Ovary (tissue), 3 donors: ENCODE data around the gene GULP1.

ENCODE experiments used
- CTCF ChIP-seq, 3 donors: fragments of 450-650 bp in 2 of 3; fragments of 200-600 bp in 1 of 3; IDR thresholded peaks; one replicate each; pipeline versions ENCODE4 v1.5.1 to v1.8.0; 2016 to 2022; ENCODE audit warnings: antibody characterized with exemption in 3 of 3, mild to moderate bottlenecking in 1 of 3
- EP300 ChIP-seq: sonication (generic); formaldehyde crosslinking; IDR thresholded peaks from one replicate; pipeline ENCODE4 v1.6.1; 2017; ENCODE audit warnings: antibody characterized with exemption
- POLR2A ChIP-seq: fragments of 450-650 bp; IDR thresholded peaks from one replicate; pipeline ENCODE4 v1.6.1; 2017; ENCODE audit warnings: antibody characterized with exemption, mild to moderate bottlenecking, moderate library complexity
- donor health status: DM: no; HTN: no; CAD: no.

DNA sequence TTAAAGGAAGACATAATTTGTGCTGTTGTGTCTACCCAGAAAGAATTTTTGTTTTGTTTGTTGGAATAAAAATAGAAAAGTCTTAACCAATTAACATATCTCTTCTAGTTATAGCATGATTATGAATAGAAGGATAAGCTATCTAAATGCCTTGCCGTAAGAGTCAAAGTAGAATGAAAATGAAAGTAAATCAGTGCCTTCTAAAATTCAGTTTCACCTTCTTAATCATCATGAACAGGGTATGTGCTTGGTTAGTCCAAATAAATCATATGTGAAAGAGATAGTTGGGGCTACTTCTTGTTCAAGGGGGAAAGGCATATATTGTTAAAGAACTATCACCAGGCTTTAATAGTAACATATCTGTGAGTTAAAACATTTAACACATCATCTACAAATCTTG lies 91.5 kb downstream of the GULP1 start:
- TF ChIP-seq POLR2A (no peak), CTCF (IDR thresholded peaks at IDR 0.05) (no peak), EP300 (no peak)
